Brain microvascular endothelial cell (primary cell): ENCODE data around the gene SLC7A6OS.

Experiments
- DNase-seq: peaks from one replicate; pipeline ENCODE4 v3.0.0-alpha.2; 2020
- H3K27ac ChIP-seq: fragments of 250-450 bp; sonication (Bioruptor Pico); 2 replicates; pipeline ENCODE4 v1.5.1; 2020; ENCODE audit warnings: mild to moderate bottlenecking, moderate library complexity
- H3K27me3 ChIP-seq: fragments of 250-450 bp; sonication (Bioruptor Pico); replicated peaks from 2 replicates; pipeline ENCODE4 v1.5.1; 2020; ENCODE audit warnings: mild to moderate bottlenecking
- H3K36me3 ChIP-seq: fragments of 250-450 bp; sonication (Bioruptor Pico); replicated peaks from 2 replicates; pipeline ENCODE4 v1.5.1; 2020; ENCODE audit warnings: mild to moderate bottlenecking
- H3K4me3 ChIP-seq: 2 replicates; pipeline ENCODE4 v1.5.1; 2011; ENCODE audit warnings: low read depth, mild to moderate bottlenecking, control low read depth, low read length, moderate library complexity
- CTCF ChIP-seq: IDR thresholded peaks from 2 replicates; pipeline ENCODE4 v1.5.1; 2011; ENCODE audit warnings: low read depth, mild to moderate bottlenecking, moderate library complexity, low read length, control low read depth, inconsistent platforms; ENCODE audit errors: missing control alignments
- in situ Hi-C: cut with HindIII; loops from 2 replicates; pipeline ENCODE4 v1.10.0; 2017; ENCODE audit warnings: low sequenced_read_pairs, low pct_ligation_motif_present

SLC7A6OS gene

GRCh38 chr16:68310774-68311511, at the start of gene SLC7A6OS, which contains the start of gene PRMT7:
Gene SLC7A6OS (minus strand): TSS chr16:68310946. CDS start chr16:68310926, 20 bp downstream.
Gene PRMT7 (plus strand): TSS chr16:68311019. CDS start chr16:68315980, 4,961 bp downstream.
- Histone ChIP-seq H3K27ac (peak within 1 kb of the TSS; percentile 83), H3K4me3 (peak within 1 kb of the TSS; percentile 80), H3K27me3 (no peaks in the 10 kb centered on the region), H3K36me3 (peaks cover 21% of the 10 kb centered on the region)
- peak; percentile 82 for DNase-seq
- peak; percentile 37 for TF ChIP-seq CTCF
- in situ Hi-C loops, result no loop called here

GRCh38 chr16:68359398-68360191, 48.8 kb upstream of the SLC7A6OS start:
- in situ Hi-C loops, result no loop called here
- DNase-seq, result no peak
- no peak overlapping the region for H3K4me3 ChIP-seq
- H3K27me3 ChIP-seq, result no peaks in the 10 kb centered on the region
- H3K36me3 ChIP-seq, result peaks cover 22% of the 10 kb centered on the region
- H3K27ac ChIP-seq, result no peak overlapping the region
- no peak for TF ChIP-seq CTCF

GRCh38 chr16:68358951-68359350, 48.2 kb upstream of the SLC7A6OS start:
- Histone ChIP-seq H3K27me3 (no peaks in the 10 kb centered on the region), H3K4me3 (no peak overlapping the region), H3K36me3 (peaks cover 24% of the 10 kb centered on the region), H3K27ac (no peak overlapping the region)
- no peak for TF ChIP-seq CTCF
- DNase-seq, result no peak
- in situ Hi-C loops, result no loop called here

GRCh38 chr16:68357923-68358322, 47.2 kb upstream of the SLC7A6OS start:
- no peak overlapping the region for H3K27ac ChIP-seq
- no peak overlapping the region for H3K4me3 ChIP-seq
- DNase-seq, result no peak
- H3K27me3 ChIP-seq, result no peaks in the 10 kb centered on the region
- no peak for TF ChIP-seq CTCF
- in situ Hi-C loops, result no loop called here
- H3K36me3 ChIP-seq, result peaks cover 32% of the 10 kb centered on the region

- Histone ChIP-seq H3K27ac (no peak overlapping the region), H3K36me3 (peaks cover 32% of the 10 kb centered on the region), H3K27me3 (no peaks in the 10 kb centered on the region), H3K4me3 (no peak overlapping the region)
- TF ChIP-seq CTCF, result no peak
- in situ Hi-C loops, result no loop called here
- DNase-seq, result no peak
These were observed 46.8 kb upstream of the SLC7A6OS start for GRCh38 chr16:68357521-68357922.
